ENCODE measurements around the gene POU2F3.

The POU2F3 gene

DNA sequence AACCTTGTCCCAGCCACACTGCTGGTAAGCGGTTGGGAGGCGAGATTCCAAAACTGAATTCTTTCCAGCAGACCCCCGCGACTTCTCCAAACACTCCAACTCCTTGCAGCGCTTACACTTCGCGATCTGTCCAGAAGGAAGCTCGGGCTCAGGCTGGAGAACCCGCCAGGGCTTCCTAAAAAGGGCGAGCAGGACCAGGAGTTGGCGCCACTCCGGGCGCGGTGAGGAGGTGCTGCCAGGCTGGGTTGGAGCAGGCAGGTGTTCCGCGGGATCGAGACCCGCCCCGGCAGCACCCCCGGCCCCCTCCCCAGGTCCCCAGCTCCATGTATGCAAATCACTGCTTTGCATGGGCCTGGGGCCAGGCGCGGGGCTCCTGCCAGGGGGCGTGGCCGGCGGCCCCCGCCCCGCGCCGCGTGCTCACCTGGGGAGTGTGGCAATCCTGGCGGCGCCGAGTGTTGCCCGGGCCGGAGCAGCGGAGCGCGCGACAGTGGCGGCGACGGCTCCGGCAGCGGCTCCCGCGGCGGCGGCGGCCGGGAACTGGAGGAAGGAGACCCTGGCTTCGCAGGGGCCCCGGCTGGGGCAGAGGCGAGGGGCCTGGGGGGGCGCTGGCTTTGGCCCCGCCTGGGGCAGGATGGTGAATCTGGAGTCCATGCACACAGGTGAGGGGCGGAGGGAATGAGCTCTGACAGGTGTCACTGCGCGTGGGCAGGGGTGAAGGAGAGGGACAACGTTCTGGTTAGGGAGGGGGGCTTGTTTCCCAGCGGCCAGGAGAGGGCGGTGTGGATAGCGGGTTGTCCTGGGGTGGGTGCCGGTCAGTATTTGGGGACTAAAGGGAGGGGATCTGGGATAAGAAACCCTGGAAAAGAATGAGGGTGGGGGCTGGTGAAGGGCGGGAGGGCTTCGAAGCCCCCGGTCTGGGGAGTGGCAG lies at the start of gene POU2F3:
Gene POU2F3, plus strand, starts transcription at position 428 of the 928 bp plus-strand sequence. Its CDS starts 204 bp downstream, at position 632.
- TF ChIP-seq, protein P1, sequence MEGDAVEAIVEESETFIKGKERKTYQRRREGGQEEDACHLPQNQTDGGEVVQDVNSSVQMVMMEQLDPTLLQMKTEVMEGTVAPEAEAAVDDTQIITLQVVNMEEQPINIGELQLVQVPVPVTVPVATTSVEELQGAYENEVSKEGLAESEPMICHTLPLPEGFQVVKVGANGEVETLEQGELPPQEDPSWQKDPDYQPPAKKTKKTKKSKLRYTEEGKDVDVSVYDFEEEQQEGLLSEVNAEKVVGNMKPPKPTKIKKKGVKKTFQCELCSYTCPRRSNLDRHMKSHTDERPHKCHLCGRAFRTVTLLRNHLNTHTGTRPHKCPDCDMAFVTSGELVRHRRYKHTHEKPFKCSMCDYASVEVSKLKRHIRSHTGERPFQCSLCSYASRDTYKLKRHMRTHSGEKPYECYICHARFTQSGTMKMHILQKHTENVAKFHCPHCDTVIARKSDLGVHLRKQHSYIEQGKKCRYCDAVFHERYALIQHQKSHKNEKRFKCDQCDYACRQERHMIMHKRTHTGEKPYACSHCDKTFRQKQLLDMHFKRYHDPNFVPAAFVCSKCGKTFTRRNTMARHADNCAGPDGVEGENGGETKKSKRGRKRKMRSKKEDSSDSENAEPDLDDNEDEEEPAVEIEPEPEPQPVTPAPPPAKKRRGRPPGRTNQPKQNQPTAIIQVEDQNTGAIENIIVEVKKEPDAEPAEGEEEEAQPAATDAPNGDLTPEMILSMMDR (IDR thresholded peaks at IDR 0.05; ENCODE audit: borderline replicate concordance, insufficient read depth, low read depth, low read length), result peak; percentile 16; the same call in 1 of the 2 replicates
- no peak within 1 kb of the TSS for H3K4me3 ChIP-seq (ENCODE audit: low read depth, low read length)

DNA sequence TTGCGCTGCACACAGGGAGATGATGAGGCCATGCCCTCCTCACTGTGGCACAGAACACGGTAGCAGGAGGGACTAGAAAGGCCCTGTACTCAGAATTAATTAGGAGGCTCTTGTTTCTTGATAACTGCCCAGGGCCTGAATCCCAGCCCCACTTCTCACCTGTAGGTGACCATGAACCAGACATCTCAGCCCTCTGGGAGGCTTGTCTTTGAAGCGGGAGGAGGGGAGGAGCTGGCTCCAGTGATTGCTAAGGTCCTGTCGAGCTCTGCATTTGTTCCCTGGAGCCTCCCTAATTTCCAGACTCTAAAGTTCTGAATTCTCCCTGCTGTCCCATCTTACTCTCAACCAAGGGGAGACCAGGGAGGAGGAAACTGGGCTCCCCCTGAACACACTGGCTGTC lies 48.9 kb upstream of the POU2F3 start:
- TF ChIP-seq, protein P1 (IDR thresholded peaks at IDR 0.05; ENCODE audit: borderline replicate concordance, insufficient read depth, low read depth, low read length), result no peak

DNA sequence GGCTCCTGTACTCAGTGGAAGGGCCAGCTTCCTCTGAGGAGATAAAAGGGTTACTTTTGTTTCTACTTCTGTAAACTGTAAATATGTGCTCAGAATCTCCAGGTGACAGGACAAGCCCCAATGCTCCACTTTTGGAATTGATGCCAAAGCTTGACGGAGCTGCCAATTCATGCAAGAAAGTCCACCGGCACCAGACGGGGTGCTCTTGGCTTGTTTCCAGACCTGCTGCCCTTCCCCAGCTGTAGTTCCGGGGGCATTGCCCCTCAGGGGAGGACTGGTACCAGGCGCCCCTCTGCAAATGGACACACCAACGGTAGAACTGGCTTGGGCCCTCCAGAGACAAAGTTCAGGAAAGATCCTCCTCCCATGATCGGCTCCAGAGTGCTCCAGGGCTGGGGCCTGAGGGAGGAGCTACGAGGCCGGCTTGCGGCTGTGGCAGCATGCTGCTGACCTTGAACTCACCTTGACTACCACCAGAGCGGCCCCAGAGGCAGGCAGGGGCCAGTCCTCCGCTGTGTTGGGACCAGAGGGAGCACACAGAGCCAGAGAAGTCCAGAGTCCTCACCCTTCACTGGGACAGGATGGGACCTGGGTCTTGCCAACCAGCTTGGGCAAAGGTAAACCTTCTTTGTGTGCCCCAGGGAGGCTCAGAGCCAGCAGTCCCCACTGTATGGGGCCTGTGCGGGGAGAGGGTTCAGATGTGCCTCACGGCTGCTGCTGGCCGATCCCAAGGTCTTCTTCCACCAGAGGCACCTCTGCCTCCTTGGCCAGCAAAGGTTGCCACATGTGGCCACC lies 46.9 kb upstream of the POU2F3 start:
- no peak overlapping the region for H3K4me3 ChIP-seq (ENCODE audit: low read depth, low read length)
- TF ChIP-seq, protein P1 (IDR thresholded peaks at IDR 0.05; ENCODE audit: borderline replicate concordance, insufficient read depth, low read depth, low read length), result no peak

More for the DNA sequence above, 48.9 kb upstream of the POU2F3 start:
- no peak overlapping the region for H3K4me3 ChIP-seq (ENCODE audit: low read depth, low read length)

DNA sequence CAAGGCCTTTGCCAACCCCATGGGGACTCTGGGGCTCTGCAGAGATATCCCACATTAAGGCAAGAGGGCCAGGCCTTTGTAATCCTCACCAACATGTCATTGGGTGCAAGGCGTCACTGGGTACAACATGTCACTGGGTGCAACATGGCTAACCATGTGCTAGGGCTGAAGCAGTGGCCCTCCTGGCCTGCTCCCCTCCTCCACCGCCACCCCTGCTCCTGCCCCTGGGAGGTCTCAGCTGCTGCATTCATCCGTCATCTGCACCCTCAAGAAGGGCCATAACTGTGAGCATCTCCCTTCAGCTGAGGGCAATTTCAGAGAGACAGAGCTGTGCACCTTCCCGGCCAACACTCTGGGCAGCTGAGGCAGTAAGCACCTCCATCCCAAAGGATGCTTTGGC lies 45.8 kb upstream of the POU2F3 start:
- TF ChIP-seq, protein P1 (IDR thresholded peaks at IDR 0.05; ENCODE audit: borderline replicate concordance, insufficient read depth, low read depth, low read length), result no peak
- H3K4me3 ChIP-seq (ENCODE audit: low read depth, low read length), result no peak overlapping the region

DNA sequence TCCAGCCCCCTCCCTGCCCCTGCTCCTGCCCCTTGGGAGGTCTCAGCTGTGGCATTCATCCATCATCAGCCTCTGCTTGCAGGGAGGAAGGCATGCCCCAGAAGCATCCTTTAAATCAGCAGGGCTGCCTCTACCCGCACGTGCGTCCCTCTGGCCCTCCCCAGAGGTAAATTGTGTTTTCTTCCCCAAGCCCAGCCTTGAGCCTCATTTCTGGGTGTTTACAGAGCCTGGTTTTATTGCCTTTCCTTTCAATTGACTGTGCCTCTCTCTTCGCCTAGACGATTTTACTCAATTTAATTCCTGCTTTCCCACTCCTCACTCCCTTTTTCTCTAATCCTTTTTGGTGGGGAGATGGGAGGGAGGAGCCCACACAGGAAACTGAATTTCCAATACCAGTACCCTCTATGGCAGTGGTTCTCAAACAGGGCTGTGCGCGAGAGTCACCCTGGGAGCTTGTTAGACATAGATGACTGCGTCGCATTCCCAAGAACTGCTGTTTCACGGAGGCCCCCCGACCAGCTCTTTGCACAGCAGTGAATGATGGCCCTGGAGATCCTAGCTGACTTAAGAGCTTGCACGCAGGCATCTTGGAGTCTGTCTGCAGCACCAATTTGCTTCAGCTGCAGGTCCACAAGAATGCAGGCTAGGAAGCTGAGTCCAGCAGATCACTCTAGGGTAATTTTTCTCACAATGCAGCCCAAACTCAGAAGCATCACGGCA lies 44.2 kb upstream of the POU2F3 start:
- TF ChIP-seq, protein P1 (IDR thresholded peaks at IDR 0.05; ENCODE audit: borderline replicate concordance, insufficient read depth, low read depth, low read length), result no peak

DNA sequence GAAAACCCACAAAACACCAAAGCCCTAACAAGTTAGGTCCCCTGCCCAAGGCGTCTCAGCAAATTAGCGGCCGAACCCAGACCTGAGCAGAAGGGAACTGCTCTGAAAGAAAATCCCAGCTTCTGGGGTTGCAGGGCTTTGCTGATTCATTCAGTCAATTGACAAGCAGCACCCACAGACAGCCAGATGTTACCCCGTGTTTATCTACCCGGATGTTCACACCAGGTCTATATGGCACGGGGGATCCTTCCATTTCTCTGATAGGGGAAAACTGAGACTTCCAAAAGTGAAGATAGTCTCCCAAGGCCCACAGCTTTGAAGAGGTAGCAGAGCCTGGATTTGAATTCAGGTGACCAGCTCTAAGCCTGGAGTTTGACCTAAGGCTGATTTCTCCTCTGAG lies 43.1 kb upstream of the POU2F3 start:
- TF ChIP-seq, protein P1 (IDR thresholded peaks at IDR 0.05; ENCODE audit: borderline replicate concordance, insufficient read depth, low read depth, low read length), result no peak
- H3K4me3 ChIP-seq (ENCODE audit: low read depth, low read length), result no peak overlapping the region

More for the DNA sequence above, 44.2 kb upstream of the POU2F3 start:
- no peak overlapping the region for H3K4me3 ChIP-seq (ENCODE audit: low read depth, low read length)

Measured in GM12875 (cell line).